ENCODE results near the gene LYZL1. TPM values are rescaled to one million over a fixed set of nuclear protein-coding genes. Genes with fewer than 3 reads are reported as not detected.
"Not testable (repeated sequence)": the region's sequence is repeated elsewhere in the genome, so short reads cannot be mapped to it uniquely, and the experiment has no call there.

The LYZL1 gene
- total RNA-seq, 1 donor from 2014 or later = not detected

- Histone ChIP-seq H3K36me3 (no peaks in the 10 kb centered on the region), H3K4me1 (no peaks in the 10 kb centered on the region), H3K9me3 (no peaks in the 10 kb centered on the region), H3K27ac (no peak overlapping the region), H3K4me3 (no peak overlapping the region), H3K27me3 (no peaks in the 10 kb centered on the region)
- TF ChIP-seq, protein P1, sequence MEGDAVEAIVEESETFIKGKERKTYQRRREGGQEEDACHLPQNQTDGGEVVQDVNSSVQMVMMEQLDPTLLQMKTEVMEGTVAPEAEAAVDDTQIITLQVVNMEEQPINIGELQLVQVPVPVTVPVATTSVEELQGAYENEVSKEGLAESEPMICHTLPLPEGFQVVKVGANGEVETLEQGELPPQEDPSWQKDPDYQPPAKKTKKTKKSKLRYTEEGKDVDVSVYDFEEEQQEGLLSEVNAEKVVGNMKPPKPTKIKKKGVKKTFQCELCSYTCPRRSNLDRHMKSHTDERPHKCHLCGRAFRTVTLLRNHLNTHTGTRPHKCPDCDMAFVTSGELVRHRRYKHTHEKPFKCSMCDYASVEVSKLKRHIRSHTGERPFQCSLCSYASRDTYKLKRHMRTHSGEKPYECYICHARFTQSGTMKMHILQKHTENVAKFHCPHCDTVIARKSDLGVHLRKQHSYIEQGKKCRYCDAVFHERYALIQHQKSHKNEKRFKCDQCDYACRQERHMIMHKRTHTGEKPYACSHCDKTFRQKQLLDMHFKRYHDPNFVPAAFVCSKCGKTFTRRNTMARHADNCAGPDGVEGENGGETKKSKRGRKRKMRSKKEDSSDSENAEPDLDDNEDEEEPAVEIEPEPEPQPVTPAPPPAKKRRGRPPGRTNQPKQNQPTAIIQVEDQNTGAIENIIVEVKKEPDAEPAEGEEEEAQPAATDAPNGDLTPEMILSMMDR (IDR thresholded peaks at IDR 0.05) = no peak
- intact Hi-C loops (cut with DNase I) = no loop called here
- no peak for DNase-seq (ENCODE audit: low spot score in 2 of 2)
Observed at GRCh38 chr10:29285624-29286051, 3.2 kb upstream of the LYZL1 start.

DNA sequence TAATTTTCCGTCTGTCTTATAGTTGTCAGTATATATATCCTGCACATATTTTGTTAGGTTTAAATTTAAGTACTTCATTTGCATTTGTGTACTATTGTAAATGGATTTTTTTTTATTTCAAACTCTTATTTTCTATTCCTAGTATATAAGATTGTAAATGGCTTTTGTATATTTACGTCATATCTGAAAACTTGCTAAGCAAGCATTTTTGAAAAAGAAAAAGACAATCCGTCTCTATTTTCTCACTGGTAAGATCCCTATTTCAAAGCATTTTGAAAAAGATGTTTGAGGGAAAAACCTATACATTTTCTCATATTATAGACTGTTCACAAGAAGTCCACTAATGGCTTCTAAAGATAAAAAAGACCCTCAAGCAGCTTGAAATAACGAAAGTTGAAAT is 1.2 kb upstream of the LYZL1 start:
- intact Hi-C loops (cut with DNase I) = no loop called here
- Histone ChIP-seq H3K27ac (no peak overlapping the region), H3K27me3 (no peaks in the 10 kb centered on the region), H3K4me1 (no peaks in the 10 kb centered on the region), H3K9me3 (no peaks in the 10 kb centered on the region), H3K4me3 (no peak overlapping the region), H3K36me3 (no peaks in the 10 kb centered on the region)
- TF ChIP-seq, protein P1 (IDR thresholded peaks at IDR 0.05) = no peak
- no peak for DNase-seq (ENCODE audit: low spot score in 2 of 2)

DNA sequence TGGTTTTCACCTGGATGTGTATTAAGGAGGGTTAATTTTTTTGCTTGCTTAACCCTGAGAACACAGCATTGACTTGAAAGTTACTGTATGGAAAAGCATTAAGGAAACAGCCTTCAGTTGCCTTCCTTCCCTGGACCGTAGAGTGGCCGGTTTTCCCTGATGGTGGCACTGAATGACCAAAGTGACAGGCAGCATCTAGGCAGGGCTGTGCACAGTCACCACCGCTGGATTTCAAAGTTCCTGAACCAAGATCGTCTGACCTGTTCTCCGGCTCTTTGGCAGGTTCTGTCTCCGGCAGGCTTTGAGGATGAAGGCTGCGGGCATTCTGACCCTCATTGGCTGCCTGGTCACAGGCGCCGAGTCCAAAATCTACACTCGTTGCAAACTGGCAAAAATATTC is 2.7 kb downstream of the LYZL1 start:
- H3K4me3 ChIP-seq; H3K9me3 ChIP-seq; H3K27me3 ChIP-seq; intact Hi-C loops (cut with DNase I); DNase-seq (ENCODE audit: low spot score in 2 of 2); H3K4me1 ChIP-seq; H3K36me3 ChIP-seq; H3K27ac ChIP-seq: not testable (repeated sequence)

GRCh38 chr10:29292406-29292805 is 3.5 kb downstream of the LYZL1 start:
- H3K36me3 ChIP-seq; DNase-seq (ENCODE audit: low spot score in 2 of 2); intact Hi-C loops (cut with DNase I); H3K27me3 ChIP-seq; H3K4me1 ChIP-seq; H3K9me3 ChIP-seq; H3K4me3 ChIP-seq; H3K27ac ChIP-seq: not testable (repeated sequence)

DNA sequence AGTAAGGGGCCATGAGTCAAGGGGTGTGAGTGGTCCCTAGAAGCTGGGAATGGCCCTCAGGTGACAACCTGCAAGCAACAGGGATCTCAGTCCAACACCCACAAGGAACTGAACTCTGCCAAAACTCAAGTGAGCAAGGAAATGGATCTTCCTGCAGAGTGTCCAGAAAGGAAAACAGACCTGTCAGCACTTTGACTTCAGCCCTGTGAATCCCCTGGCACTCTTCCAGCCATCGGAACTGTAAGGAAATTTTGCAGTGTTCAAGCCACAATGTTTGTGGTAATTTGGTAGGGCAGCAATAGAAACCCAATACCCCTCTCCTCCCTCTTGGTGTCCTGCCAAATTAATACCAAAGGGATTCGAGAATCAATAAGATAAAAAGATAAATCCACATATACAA is 6.9 kb downstream of the LYZL1 start:
- intact Hi-C loops (cut with DNase I) = no loop called here

DNA sequence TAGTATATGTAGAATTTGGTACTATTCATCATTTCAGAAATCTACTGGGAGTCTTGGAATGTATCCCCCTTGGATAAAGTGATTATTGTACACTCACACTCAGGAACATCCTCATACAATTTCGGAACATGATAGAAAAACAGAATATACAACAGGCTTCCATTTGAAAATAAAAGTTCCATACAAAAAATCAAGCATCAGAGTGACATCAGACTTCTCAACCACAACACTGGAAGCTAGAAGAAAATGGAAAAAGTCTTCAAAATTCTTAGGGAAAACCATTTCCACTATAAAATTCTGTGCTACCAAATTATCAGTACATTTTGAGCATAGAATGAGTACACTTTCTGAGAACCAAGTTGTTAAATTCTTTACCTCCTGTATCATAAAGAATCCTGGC is 8.8 kb downstream of the LYZL1 start:
- TF ChIP-seq, protein P1 (IDR thresholded peaks at IDR 0.05) = no peak
- intact Hi-C loops (cut with DNase I) = no loop called here
- Histone ChIP-seq H3K9me3 (peaks cover 3 to 21% of the 10 kb centered on the region in 2 donors), H3K4me1 (no peaks in the 10 kb centered on the region), H3K27ac (no peak overlapping the region), H3K36me3 (no peaks in the 10 kb centered on the region), H3K4me3 (no peak overlapping the region), H3K27me3 (no peaks in the 10 kb centered on the region)
- no peak for DNase-seq (ENCODE audit: low spot score in 2 of 2)

More for the DNA sequence above, 6.9 kb downstream of the LYZL1 start:
- H3K4me3 ChIP-seq = no peak overlapping the region
- H3K36me3 ChIP-seq = no peaks in the 10 kb centered on the region
- TF ChIP-seq, protein P1 (IDR thresholded peaks at IDR 0.05) = no peak
- no peaks in the 10 kb centered on the region for H3K4me1 ChIP-seq
- peaks cover 3 to 11% of the 10 kb centered on the region in 2 donors for H3K9me3 ChIP-seq
- no peaks in the 10 kb centered on the region for H3K27me3 ChIP-seq
- no peak overlapping the region for H3K27ac ChIP-seq
- DNase-seq (ENCODE audit: low spot score in 2 of 2) = no peak

DNA sequence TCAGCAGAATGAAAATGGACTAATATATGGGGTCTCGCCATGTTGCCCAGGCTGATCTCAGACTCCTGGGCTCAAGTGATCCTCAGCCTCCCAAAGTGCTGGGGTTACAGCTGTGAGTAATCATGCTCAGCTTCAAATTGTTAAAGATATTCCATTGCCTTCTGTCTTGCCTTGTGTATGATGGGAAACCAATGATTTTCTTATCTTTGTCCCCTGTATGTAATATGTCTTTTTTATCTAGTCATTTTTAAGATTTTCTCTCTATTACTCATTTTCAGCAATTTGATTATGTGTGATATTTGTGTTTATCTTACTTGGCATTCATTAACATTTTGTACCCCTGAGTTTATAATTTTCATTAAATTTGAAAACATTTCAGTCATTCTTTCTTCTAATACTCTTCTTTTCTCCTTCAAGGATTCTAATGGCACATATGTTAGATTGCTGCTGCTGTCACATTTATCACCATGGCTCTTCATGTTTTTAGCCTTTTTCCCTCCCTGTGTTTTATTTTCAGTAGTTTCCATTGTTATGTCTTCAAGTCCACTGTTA is 12.6 kb downstream of the LYZL1 start:
- DNase-seq (ENCODE audit: low spot score in 2 of 2) = no peak
- TF ChIP-seq, protein P1 (IDR thresholded peaks at IDR 0.05) = no peak
- H3K27ac ChIP-seq = no peak overlapping the region
- H3K9me3 ChIP-seq = peaks cover 3 to 21% of the 10 kb centered on the region in 2 donors
- no peaks in the 10 kb centered on the region for H3K27me3 ChIP-seq
- intact Hi-C loops (cut with DNase I) = no loop called here
- no peaks in the 10 kb centered on the region for H3K36me3 ChIP-seq
- H3K4me3 ChIP-seq = no peak overlapping the region
- peaks cover 0 to 3% of the 10 kb centered on the region in 2 donors for H3K4me1 ChIP-seq
